Spleen (tissue), 11 donors: Measurements from ENCODE around the gene DNAH11. TPM values are rescaled to one million over a fixed set of nuclear protein-coding genes. Genes with fewer than 3 reads are reported as not detected.

ENCODE experiments used
- DNase-seq: peaks from one replicate; pipeline ENCODE4 v3.0.0-alpha.2; 2020
- H3K27ac ChIP-seq, 8 donors: fragments of 200-600 bp; sonication (generic) in 7 of 8; 1 replicate in 4 of 8; 2 replicates in 4 of 8; pipeline versions ENCODE4 v1.5.0 to v1.8.0; 2016 to 2021; ENCODE audit warnings: inconsistent platforms in 4 of 8, mild to moderate bottlenecking in 4 of 8, moderate library complexity in 1 of 8
- H3K27me3 ChIP-seq, 7 donors: fragments of 200-600 bp; sonication (generic) in 6 of 7; replicated peaks in 1 of 7; 1 replicate in 4 of 7; 2 replicates in 3 of 7; pipeline versions ENCODE4 v1.5.0 to v1.8.0; 2016 to 2021; ENCODE audit warnings: inconsistent platforms in 3 of 7, mild to moderate bottlenecking in 1 of 7
- H3K36me3 ChIP-seq, 6 donors: fragments of 200-600 bp; sonication (generic) in 5 of 6; 1 replicate in 4 of 6; 2 replicates in 2 of 6; pipeline versions ENCODE4 v1.5.0 to v1.8.0; 2016 to 2021; ENCODE audit warnings: inconsistent platforms in 2 of 6
- H3K4me1 ChIP-seq, 6 donors: fragments of 200-600 bp; sonication (generic) in 5 of 6; 1 replicate in 3 of 6; 2 replicates in 3 of 6; pipeline versions ENCODE4 v1.5.0 to v1.8.0; 2016 to 2021; ENCODE audit warnings: inconsistent platforms in 3 of 6
- H3K4me3 ChIP-seq, 8 donors: fragments of 200-600 bp; sonication (generic) in 7 of 8; 1 replicate in 4 of 8; 2 replicates in 4 of 8; pipeline versions ENCODE4 v1.5.0 to v1.8.0; 2016 to 2021; ENCODE audit warnings: inconsistent platforms in 4 of 8, mild to moderate bottlenecking in 4 of 8, moderate library complexity in 2 of 8
- H3K9me3 ChIP-seq, 8 donors: fragments of 200-600 bp; sonication (generic) in 7 of 8; 1 replicate in 4 of 8; 2 replicates in 4 of 8; pipeline versions ENCODE4 v1.5.0 to v1.8.0; 2016 to 2021; ENCODE audit warnings: inconsistent platforms in 4 of 8
- CTCF ChIP-seq, 11 experiments: fragments of 200-600 bp in 7 of 11; fragments of 450-650 bp in 4 of 11; sonication (generic) in 4 of 11; IDR thresholded peaks in 8 of 11; conservative IDR thresholded peaks in 3 of 11; 1 replicate in 7 of 11; 2 replicates in 4 of 11; pipeline versions ENCODE4 v1.4.0 to v1.8.0; 2016 to 2021; ENCODE audit warnings: antibody characterized with exemption in 11 of 11, inconsistent platforms in 4 of 11, mild to moderate bottlenecking in 1 of 11
- POLR2A ChIP-seq, 3 donors: fragments of 450-650 bp; IDR thresholded peaks; one replicate each; pipeline ENCODE4 v1.5.1; 2017; ENCODE audit warnings: antibody characterized with exemption in 3 of 3, mild to moderate bottlenecking in 1 of 3
- POLR2AphosphoS5 ChIP-seq, 3 donors: sonication (generic); formaldehyde crosslinking; IDR thresholded peaks; one replicate each; pipeline ENCODE4 v1.5.1; 2017; ENCODE audit warnings: antibody characterized with exemption in 3 of 3
- WGBS, 5 donors: extraction: QIAGEN DNeasy Blood & Tissue Kit in 3 of 5; methylation state at CpG; one replicate each; pipeline versions ENCODE4 v1.1.5 to v1.1.7; 2013 to 2018; 5-methylcytosine and 5-hydroxymethylcytosine counted together
- intact Hi-C: fragments of 100-400 bp; cut with DNase I; formaldehyde crosslinking; loops from one replicate; pipeline ENCODE4 v1.15.0; 2023; ENCODE audit warnings: low total_unique reads
- polyA plus RNA-seq, 3 donors: library from polyadenylated mRNA; stranded (reverse); fragments of 200-250 nt; gene quantifications; one replicate each; pipeline ENCODE4 v1.2.1, GENCODE V29; 2013
- total RNA-seq, 7 donors: library from RNA; depleted of rRNA in 3 of 7; stranded (reverse); fragments of >200 nt in 3 of 7; fragmentation: NEBNext Ultra II Directional in 4 of 7; extraction: Animal tissue kit (Norgen Biotek cat#: 25700) in 4 of 7; gene quantifications; one replicate each; pipeline versions ENCODE4 v1.1.0 to v1.2.1, GENCODE V29; 2016 to 2021
- donor health status: healthy with polysubstance abuse.
- donor health status: DM: no; HTN: no; CAD: no; lungs with moderate emphysema.
- donor health status: DM: no; HTN: no; CAD: no.
- donor health status: Bipolar disorder and iron deficiency.
- donor health status: healthy.
- donor health status: DM: no; HTN: no; CAD: no.
- donor health status: DM: yes; HTN: yes; CAD: no.

Gene DNAH11
- total and polyA plus RNA-seq, 10 donors = 0.28 to 2.1 (median 0.88) TPM

GRCh38 chr7:21916629-21917028, 373.8 kb downstream of the DNAH11 start:
- WGBS, 5 donors = 91 to 96% (median 93%) methylated on average over 5 of the region's 5 CpGs
- Histone ChIP-seq H3K27ac (no peak overlapping the region), H3K4me3 (no peak overlapping the region), H3K9me3 (no peaks in the 10 kb centered on the region), H3K27me3 (no peaks in the 10 kb centered on the region), H3K4me1 (peaks cover 0 to 43% (median 2%) of the 10 kb centered on the region in 6 donors), H3K36me3 (peaks cover 0 to 38% (median 0%) of the 10 kb centered on the region in 6 donors)
- intact Hi-C loops = no loop called here
- DNase-seq = no peak
- no peak for TF ChIP-seq CTCF (IDR thresholded peaks at IDR 0.05 in 8 of 11, conservative IDR thresholded peaks at IDR 0.05 in 3 of 11)
- no peak for TF ChIP-seq POLR2A (IDR thresholded peaks at IDR 0.05)
- no peak for TF ChIP-seq POLR2AphosphoS5 (IDR thresholded peaks at IDR 0.05)

- Histone ChIP-seq H3K36me3 (peaks cover 0 to 30% (median 0%) of the 10 kb centered on the region in 6 donors), H3K27ac (no peak overlapping the region), H3K4me3 (no peak overlapping the region), H3K9me3 (no peaks in the 10 kb centered on the region), H3K27me3 (no peaks in the 10 kb centered on the region), H3K4me1 (peaks cover 0 to 39% (median 2%) of the 10 kb centered on the region in 6 donors)
- DNase-seq = no peak
- no peak for TF ChIP-seq CTCF (IDR thresholded peaks at IDR 0.05 in 8 of 11, conservative IDR thresholded peaks at IDR 0.05 in 3 of 11)
- no peak for TF ChIP-seq POLR2A (IDR thresholded peaks at IDR 0.05)
- TF ChIP-seq POLR2AphosphoS5 (IDR thresholded peaks at IDR 0.05) = no peak
- intact Hi-C loops = no loop called here
- 91 to 96% (median 96%) methylated on average over 2 of the region's 2 CpGs for WGBS, 5 donors
These were observed 375.4 kb downstream of the DNAH11 start for GRCh38 chr7:21918216-21918615.

- Histone ChIP-seq H3K9me3 (no peaks in the 10 kb centered on the region), H3K27me3 (no peaks in the 10 kb centered on the region), H3K4me3 (no peak overlapping the region), H3K4me1 (peaks cover 0 to 33% (median 2%) of the 10 kb centered on the region in 6 donors), H3K36me3 (peaks cover 0 to 7% (median 0%) of the 10 kb centered on the region in 6 donors), H3K27ac (no peak overlapping the region)
- 58 to 64% (median 62%) methylated on average over 3 of the region's 3 CpGs for WGBS, 5 donors
- TF ChIP-seq POLR2AphosphoS5 (IDR thresholded peaks at IDR 0.05) = no peak
- no peak for TF ChIP-seq CTCF (IDR thresholded peaks at IDR 0.05 in 8 of 11, conservative IDR thresholded peaks at IDR 0.05 in 3 of 11)
- TF ChIP-seq POLR2A (IDR thresholded peaks at IDR 0.05) = no peak
- DNase-seq = no peak
- intact Hi-C loops = no loop called here
These were observed 378.1 kb downstream of the DNAH11 start for GRCh38 chr7:21920936-21921335.

GRCh38 chr7:21922605-21923004, 379.8 kb downstream of the DNAH11 start:
- Histone ChIP-seq H3K4me1 (peaks cover 0 to 33% (median 2%) of the 10 kb centered on the region in 6 donors), H3K9me3 (no peaks in the 10 kb centered on the region), H3K4me3 (no peak overlapping the region), H3K27ac (no peak overlapping the region), H3K27me3 (no peaks in the 10 kb centered on the region), H3K36me3 (peaks cover 0 to under 1% (median 0%) of the 10 kb centered on the region in 6 donors)
- intact Hi-C loops = no loop called here
- TF ChIP-seq POLR2A (IDR thresholded peaks at IDR 0.05) = no peak
- TF ChIP-seq POLR2AphosphoS5 (IDR thresholded peaks at IDR 0.05) = no peak
- WGBS, 5 donors = 73 to 93% (median 82%) methylated on average over 5 of the region's 5 CpGs
- DNase-seq = no peak

GRCh38 chr7:21923658-21924057, 380.8 kb downstream of the DNAH11 start:
- Histone ChIP-seq H3K27ac (no peak overlapping the region), H3K4me3 (no peak overlapping the region), H3K27me3 (no peaks in the 10 kb centered on the region), H3K4me1 (peaks cover 0 to 33% (median 2%) of the 10 kb centered on the region in 6 donors), H3K9me3 (no peaks in the 10 kb centered on the region), H3K36me3 (peaks cover 0 to 5% (median 0%) of the 10 kb centered on the region in 6 donors)
- WGBS, 5 donors = 72 to 90% (median 77%) methylated on average over 2 of the region's 2 CpGs
- intact Hi-C loops = no loop called here
- no peak for DNase-seq
- TF ChIP-seq POLR2A (IDR thresholded peaks at IDR 0.05) = no peak
- no peak for TF ChIP-seq POLR2AphosphoS5 (IDR thresholded peaks at IDR 0.05)
- TF ChIP-seq CTCF (IDR thresholded peaks at IDR 0.05 in 8 of 11, conservative IDR thresholded peaks at IDR 0.05 in 3 of 11) = no peak
